Adipocyte (in vitro differentiated cells): ENCODE data around the gene CLPTM1L.

Source experiments
- DNase-seq: peaks from one replicate; pipeline ENCODE4 v3.0.0-alpha.2; 2015; ENCODE audit warnings: low read depth
- H3K27me3 ChIP-seq: replicated peaks from 2 replicates; pipeline ENCODE4 v1.7.0; 2013; ENCODE audit warnings: mild to moderate bottlenecking, low read length, moderate library complexity; ENCODE audit not compliant: control insufficient read depth, insufficient read depth
- H3K36me3 ChIP-seq: 2 replicates; pipeline ENCODE4 v1.7.0; 2013; ENCODE audit warnings: low read length, mild to moderate bottlenecking, moderate library complexity; ENCODE audit not compliant: control insufficient read depth, insufficient read depth, severe bottlenecking
- H3K4me1 ChIP-seq: 2 replicates; pipeline ENCODE4 v1.7.0; 2013; ENCODE audit warnings: mild to moderate bottlenecking, low read length, moderate library complexity; ENCODE audit not compliant: control insufficient read depth, insufficient read depth
- H3K4me3 ChIP-seq: 2 replicates; pipeline ENCODE4 v1.7.0; 2013; ENCODE audit warnings: mild to moderate bottlenecking, low read length, moderate library complexity
- H3K9ac ChIP-seq: 2 replicates; pipeline ENCODE4 v1.7.0; 2013; ENCODE audit warnings: mild to moderate bottlenecking, low read length, moderate library complexity
- H3K9me3 ChIP-seq: 2 replicates; pipeline ENCODE4 v1.7.0; 2013; ENCODE audit warnings: mild to moderate bottlenecking, low read length, moderate library complexity; ENCODE audit not compliant: control insufficient read depth

CLPTM1L gene

DNA sequence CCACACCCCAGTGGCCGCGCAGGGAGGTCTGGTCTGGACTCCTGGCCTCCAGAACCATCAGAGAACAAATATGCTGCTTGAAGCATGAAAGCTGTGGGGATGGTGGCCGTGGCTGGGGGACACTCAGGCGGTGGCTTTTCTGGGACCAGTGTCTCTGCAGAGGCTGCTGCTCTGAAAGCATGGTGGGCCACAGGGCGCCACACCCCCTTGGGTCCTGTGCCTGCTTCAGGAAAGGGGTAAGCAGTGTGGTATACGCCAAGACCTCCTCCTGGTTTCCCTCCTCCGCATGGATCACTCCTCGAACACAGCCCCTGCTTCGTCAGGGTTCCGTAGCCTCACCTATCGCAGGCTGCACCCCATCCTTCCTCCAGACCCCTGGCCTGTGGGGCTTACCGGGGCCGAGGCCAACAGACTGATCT, 30.3 kb downstream of the CLPTM1L start:
- DNase-seq, result no peak
- Histone ChIP-seq H3K9me3 (peaks cover 9% of the 10 kb centered on the region), H3K4me1 (peaks cover 3% of the 10 kb centered on the region), H3K27me3 (peaks cover 13% of the 10 kb centered on the region), H3K4me3 (no peak overlapping the region), H3K36me3 (peaks cover 23% of the 10 kb centered on the region), H3K9ac (no peak overlapping the region)

DNA sequence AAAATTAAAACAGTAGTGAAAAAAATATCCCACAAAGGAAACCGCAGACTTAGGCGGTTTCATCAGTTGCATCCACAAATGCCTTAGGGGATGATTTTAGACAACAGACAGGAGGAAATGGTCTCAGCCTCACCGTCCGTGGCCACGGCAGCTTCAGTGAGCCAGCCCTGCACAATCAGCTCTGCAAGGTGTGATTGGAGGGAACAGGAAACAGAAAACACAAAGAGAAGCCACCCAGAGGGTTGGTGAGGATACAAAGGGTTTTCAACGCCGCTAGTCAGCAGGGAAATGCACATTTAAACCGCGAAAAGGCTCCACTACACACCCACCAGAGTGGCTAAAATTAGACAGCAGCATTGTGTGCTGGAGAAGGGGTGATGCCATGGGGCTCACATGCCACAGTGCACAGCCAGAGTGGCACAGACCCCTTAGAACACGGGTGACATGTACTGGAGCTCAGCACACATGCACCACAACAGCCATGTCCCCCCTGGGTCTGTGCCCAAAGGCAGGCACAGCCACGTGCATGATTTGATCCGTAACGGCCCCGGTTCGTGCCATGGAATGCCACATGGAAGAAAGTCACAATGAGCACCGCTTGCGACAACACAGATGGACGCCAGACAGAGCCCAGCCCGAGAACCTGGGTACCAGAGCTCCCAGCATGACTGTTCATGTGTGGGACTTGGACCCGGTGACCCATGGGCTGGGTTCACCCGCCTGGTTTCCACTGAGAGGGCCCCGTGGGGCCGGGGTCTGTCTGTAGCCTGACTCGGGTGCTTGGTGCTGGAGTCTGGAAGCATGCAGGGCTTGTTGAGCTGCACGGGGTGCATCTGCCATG, 31.7 kb downstream of the CLPTM1L start:
- H3K9me3 ChIP-seq, result peaks cover 9% of the 10 kb centered on the region
- H3K36me3 ChIP-seq, result peaks cover 10% of the 10 kb centered on the region
- peaks cover 3% of the 10 kb centered on the region for H3K4me1 ChIP-seq
- peaks cover 19% of the 10 kb centered on the region for H3K27me3 ChIP-seq
- no peak overlapping the region for H3K4me3 ChIP-seq
- no peak for DNase-seq
- no peak overlapping the region for H3K9ac ChIP-seq

DNA sequence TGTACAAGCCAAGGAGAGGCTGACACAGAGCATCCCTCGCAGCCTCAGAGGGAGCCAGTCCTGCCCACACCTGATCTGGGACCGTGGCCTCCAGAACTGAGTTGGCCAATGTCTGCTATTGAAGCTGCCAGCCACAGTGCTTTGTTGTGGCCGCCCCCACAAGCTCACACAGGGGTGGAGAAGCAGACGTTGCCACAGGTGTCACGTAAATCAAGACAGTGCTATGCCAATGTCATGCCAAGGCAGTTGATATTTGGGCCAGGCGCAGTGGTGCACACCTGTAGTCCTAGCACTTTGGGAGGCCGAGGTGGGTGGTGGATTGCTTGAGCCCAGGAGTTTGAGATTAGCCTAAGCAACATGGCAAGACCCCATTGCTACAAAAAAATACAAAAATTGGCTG, 32.7 kb downstream of the CLPTM1L start:
- H3K9ac ChIP-seq, result no peak overlapping the region
- H3K36me3 ChIP-seq, result peaks cover under 1% of the 10 kb centered on the region
- DNase-seq, result no peak
- no peak overlapping the region for H3K4me3 ChIP-seq
- H3K9me3 ChIP-seq, result peaks cover 9% of the 10 kb centered on the region
- peaks cover 19% of the 10 kb centered on the region for H3K27me3 ChIP-seq
- H3K4me1 ChIP-seq, result peaks cover 3% of the 10 kb centered on the region

DNA sequence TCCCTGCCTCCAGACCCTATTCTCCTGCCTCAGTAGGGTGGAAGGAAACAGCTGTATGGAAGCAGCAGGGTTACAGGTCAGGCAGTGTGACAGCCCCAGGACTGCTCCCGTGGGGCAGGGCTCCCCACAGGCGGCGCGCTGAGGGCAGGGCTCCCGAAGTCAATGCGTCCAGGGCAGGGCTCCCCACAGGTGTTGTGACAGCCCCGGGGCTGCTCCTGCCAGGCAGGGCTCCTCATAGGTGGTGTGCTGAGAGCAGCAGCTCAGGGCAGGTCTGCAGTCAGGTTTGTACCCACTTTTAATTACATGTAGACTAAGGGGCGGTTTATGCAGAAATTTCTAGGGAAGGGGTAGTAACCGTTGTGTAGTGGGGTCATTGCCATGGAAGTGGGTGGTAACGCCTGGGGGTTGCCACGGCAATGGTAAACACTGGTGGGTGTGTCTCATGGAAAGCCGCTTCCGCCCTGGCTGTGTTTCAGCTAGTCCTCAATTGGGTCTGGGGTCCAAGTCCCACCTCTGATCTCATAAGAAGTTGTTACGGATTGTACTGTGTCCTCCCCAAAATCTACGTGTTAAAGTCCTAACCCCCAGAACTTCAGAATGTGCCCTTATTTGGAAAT, 33.4 kb downstream of the CLPTM1L start:
- Histone ChIP-seq H3K36me3 (no peaks in the 10 kb centered on the region), H3K4me1 (peaks cover 3% of the 10 kb centered on the region), H3K9me3 (peaks cover 9% of the 10 kb centered on the region), H3K27me3 (peaks cover 19% of the 10 kb centered on the region), H3K9ac (no peak overlapping the region), H3K4me3 (no peak overlapping the region)
- no peak for DNase-seq

DNA sequence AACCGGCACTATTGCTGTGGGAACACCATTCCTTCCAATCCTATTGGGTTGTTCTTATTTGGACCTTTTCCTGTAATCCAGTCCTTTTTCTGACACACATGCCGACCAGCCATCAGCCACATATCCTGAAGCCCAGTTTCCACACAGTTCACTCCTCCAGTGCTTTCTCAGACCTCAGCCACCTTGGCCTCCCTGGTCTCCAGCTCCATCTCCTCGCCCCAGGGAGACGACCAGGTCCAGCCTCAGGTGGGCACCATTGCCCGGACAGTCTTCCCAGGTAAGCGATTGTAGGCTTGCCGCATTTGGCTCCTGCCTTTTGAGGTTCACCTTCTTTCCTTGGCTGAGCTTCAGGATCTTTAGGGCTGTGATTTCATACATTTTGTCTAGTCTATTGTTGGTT, 34.8 kb downstream of the CLPTM1L start:
- no peaks in the 10 kb centered on the region for H3K36me3 ChIP-seq
- DNase-seq, result no peak
- H3K9me3 ChIP-seq, result peaks cover 9% of the 10 kb centered on the region
- H3K27me3 ChIP-seq, result peaks cover 19% of the 10 kb centered on the region
- no peaks in the 10 kb centered on the region for H3K4me1 ChIP-seq
- no peak overlapping the region for H3K4me3 ChIP-seq
- no peak overlapping the region for H3K9ac ChIP-seq

DNA sequence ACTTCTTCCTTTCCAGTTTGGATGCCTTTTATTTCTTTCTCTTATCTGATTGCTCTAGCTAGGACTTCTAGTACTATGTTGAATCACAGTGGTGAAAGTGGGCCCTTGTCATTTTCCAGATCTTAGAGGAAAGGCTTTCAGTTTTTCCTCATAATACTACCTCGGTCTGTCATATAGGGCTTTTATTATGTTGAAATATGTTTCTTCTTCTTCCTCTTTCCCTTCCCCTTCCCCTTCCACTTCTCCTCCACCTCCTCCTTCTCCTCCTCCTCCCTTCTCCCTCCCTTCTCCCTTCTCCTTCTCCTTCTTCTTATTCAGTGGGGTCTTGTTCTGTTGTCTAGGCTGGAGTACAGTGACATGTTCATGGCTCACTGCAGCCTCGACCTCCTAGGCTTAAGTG, 40.9 kb downstream of the CLPTM1L start:
- H3K4me3 ChIP-seq, result no peak overlapping the region
- H3K36me3 ChIP-seq, result no peaks in the 10 kb centered on the region
- H3K9me3 ChIP-seq, result peaks cover 21% of the 10 kb centered on the region
- H3K27me3 ChIP-seq, result peaks cover 39% of the 10 kb centered on the region
- no peak overlapping the region for H3K9ac ChIP-seq
- H3K4me1 ChIP-seq, result no peaks in the 10 kb centered on the region
- no peak for DNase-seq

DNA sequence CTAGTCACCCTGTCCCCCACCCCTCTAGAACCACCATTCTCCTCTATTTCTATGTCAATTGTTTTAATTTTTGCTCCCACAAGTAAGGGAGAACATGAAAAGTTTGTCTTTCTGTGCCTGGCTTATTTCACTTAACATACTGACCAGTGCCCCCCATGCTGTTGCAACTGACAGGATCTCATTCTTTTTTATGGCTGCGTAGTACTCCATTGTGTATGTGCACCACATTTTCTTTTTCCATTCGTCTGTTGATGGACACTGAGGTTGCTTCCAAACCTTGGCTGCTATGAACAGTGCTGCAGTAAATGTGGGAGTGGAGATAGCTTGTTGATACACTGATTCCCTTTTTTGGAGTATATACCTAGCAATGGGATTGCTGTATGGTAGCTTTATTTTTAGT, 42.6 kb downstream of the CLPTM1L start:
- H3K9me3 ChIP-seq, result peaks cover 21% of the 10 kb centered on the region
- H3K4me1 ChIP-seq, result no peaks in the 10 kb centered on the region
- DNase-seq, result no peak
- no peak overlapping the region for H3K4me3 ChIP-seq
- H3K36me3 ChIP-seq, result no peaks in the 10 kb centered on the region
- peaks cover 44% of the 10 kb centered on the region for H3K27me3 ChIP-seq
- no peak overlapping the region for H3K9ac ChIP-seq

DNA sequence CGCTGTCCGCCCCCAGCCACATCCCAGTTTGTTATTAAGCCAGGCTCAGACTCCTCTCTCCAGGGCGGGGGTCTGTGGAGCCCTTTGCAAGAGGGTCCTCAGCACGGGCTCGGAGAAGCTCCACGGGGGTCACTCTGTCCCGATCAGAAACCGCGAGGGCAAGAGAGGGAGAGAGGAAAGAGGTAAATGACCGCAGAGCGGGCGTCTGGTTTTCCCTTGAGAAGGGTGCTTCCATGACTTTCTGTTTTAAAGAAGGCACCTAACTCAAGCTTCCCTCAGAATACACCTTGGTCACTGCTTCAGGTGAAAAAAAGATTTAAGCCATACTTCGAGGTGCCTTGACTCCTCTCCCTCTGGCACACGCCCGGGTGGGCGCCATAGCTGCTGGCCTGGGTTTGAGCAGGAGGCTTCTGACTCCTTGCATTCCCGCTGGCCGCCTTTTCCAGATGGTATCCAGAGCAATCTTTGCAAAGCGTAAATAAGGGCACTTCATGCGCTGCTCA, 44.3 kb downstream of the CLPTM1L start:
- Histone ChIP-seq H3K9me3 (peaks cover 21% of the 10 kb centered on the region), H3K27me3 (peaks cover 58% of the 10 kb centered on the region), H3K4me3 (no peak overlapping the region), H3K4me1 (no peaks in the 10 kb centered on the region), H3K36me3 (no peaks in the 10 kb centered on the region), H3K9ac (no peak overlapping the region)
- no peak for DNase-seq

DNA sequence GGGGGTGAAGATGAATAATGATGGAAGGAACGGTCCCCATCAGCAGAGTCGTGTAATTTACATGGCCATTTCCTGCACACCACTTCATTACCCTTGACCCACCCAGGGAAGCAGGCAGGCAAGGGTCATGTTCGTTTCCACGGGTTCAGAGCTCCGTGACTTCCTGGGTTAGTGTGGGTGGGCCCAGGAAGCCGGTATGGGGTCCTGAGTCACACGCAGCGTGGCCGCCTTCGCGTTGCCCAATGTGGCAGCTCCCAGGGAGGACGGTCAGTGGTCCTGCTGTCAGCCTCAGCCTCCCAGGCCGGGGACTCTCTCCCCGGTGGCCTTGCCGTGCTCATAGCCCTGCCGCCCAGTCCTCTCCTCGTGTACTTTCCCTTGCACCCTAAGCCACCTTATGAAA, 44.9 kb downstream of the CLPTM1L start:
- no peak overlapping the region for H3K9ac ChIP-seq
- H3K27me3 ChIP-seq, result peaks cover 61% of the 10 kb centered on the region
- no peak for DNase-seq

DNA sequence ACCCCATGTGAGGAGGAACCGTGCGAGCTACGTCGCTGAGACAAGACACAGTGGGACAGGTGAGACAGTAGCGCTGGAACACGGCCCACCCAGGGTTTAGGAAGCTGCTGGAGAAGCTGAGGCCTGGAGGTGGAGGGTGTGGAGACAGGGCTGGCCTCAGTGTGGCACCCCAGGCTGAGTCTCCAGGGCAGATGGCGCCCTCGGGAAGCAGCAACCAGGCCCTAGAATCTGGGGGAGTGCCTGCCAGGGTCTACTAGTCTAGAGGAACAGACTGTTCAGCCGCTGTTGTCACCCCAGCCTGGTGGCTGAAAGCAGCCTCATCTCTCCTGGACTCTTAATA, 45.4 kb downstream of the CLPTM1L start:
- no peak overlapping the region for H3K9ac ChIP-seq
- H3K4me1 ChIP-seq, result no peaks in the 10 kb centered on the region
- no peak for DNase-seq
- H3K27me3 ChIP-seq, result peaks cover 61% of the 10 kb centered on the region
- no peak overlapping the region for H3K4me3 ChIP-seq
- H3K9me3 ChIP-seq, result peaks cover 21% of the 10 kb centered on the region
- H3K36me3 ChIP-seq, result no peaks in the 10 kb centered on the region

More for the DNA sequence above, 44.9 kb downstream of the CLPTM1L start:
- no peaks in the 10 kb centered on the region for H3K4me1 ChIP-seq
- no peaks in the 10 kb centered on the region for H3K36me3 ChIP-seq
- H3K9me3 ChIP-seq, result peaks cover 21% of the 10 kb centered on the region
- no peak overlapping the region for H3K4me3 ChIP-seq

DNA sequence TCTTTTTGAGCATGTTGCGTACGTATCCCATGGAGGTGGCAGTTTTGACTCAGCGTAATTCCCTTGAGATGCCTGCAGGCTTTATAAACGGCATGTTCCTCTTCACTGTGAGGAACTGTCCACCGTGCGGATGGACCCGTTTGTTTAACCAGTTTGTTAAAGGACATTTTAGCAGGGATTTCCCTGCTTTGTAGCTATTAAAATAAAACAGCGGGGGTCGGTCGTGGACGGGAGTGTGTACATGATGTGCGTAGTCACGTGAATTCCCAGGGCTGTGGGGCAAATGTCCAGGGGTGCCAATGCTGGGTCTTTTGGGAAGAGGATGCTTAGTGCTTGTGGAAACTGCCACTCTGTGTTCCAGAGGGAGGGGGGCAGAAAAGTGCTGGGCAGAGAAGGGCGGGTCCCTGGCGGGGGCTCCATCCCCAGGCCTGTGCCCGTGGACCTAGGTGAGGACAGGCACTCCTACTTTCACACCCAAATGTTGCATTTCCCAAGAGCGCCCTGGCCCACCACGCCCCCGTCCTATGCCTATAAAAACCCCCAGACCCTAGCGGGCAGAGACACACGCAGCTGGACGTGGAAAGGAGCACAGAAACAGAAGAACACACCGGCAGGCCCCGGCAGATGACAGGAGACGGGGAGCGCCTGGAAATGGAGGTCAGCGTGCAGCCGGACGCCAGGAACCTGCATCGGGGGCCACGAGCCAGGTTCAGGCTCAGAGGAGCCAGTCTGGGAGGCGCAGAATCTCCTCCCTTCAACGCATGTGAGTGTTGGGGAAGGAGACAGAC, 46.0 kb downstream of the CLPTM1L start:
- H3K9me3 ChIP-seq, result peaks cover 18% of the 10 kb centered on the region
- H3K4me3 ChIP-seq, result no peak overlapping the region
- no peaks in the 10 kb centered on the region for H3K36me3 ChIP-seq
- H3K9ac ChIP-seq, result no peak overlapping the region
- no peaks in the 10 kb centered on the region for H3K4me1 ChIP-seq
- peaks cover 61% of the 10 kb centered on the region for H3K27me3 ChIP-seq
- DNase-seq, result no peak
